A375 (cell line): ENCODE measurements around the gene TSPY9. TPM values are rescaled to one million over a fixed set of nuclear protein-coding genes. Genes with fewer than 3 reads are reported as not detected.

Experiments used
- total RNA-seq: library from RNA; depleted of rRNA; stranded (reverse); fragments of >200 nt; shearing (Covaris generic); gene quantifications from 2 replicates; pipeline ENCODE4 v1.2.3, GENCODE V29; 2014; rRNA removed

TSPY9 gene, protein sequence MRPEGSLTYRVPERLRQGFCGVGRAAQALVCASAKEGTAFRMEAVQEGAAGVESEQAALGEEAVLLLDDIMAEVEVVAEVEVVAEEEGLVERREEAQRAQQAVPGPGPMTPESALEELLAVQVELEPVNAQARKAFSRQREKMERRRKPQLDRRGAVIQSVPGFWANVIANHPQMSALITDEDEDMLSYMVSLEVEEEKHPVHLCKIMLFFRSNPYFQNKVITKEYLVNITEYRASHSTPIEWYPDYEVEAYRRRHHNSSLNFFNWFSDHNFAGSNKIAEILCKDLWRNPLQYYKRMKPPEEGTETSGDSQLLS
- not detected in 2 replicates for total RNA-seq

DNA sequence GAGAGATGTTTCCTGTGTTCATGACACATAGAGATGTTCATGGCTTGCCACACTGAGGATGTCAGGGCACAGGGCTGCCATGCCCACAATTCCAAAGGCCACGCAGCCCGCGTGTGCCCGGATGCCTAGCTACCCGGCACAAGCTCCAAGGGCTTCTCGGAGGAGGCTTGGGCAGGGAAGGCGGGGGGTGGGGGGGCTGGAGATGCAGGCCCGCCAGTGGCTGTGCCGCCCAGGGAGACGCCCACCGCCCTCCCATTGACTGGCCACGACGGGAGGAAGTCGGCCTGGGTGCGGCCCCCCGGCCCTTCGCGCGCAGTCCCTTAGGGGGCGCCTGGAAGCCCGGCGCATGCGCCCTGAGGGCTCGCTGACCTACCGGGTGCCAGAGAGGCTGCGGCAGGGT, at the start of gene TSPY9:
Gene TSPY9 (plus strand): TSS at position 301 of the 400 bp plus-strand sequence. CDS start 46 bp downstream, at position 347.

DNA sequence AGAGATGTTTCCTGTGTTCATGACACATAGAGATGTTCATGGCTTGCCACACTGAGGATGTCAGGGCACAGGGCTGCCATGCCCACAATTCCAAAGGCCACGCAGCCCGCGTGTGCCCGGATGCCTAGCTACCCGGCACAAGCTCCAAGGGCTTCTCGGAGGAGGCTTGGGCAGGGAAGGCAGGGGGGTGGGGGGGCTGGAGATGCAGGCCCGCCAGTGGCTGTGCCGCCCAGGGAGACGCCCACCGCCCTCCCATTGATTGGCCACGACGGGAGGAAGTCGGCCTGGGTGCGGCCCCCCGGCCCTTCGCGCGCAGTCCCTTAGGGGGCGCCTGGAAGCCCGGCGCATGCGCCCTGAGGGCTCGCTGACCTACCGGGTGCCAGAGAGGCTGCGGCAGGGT, 20.4 kb upstream of the TSPY9 start, which contains the start of gene TSPY1:
Gene TSPY1 (plus strand): TSS at position 301 of the 400 bp plus-strand sequence. CDS start 46 bp downstream, at position 347.

DNA sequence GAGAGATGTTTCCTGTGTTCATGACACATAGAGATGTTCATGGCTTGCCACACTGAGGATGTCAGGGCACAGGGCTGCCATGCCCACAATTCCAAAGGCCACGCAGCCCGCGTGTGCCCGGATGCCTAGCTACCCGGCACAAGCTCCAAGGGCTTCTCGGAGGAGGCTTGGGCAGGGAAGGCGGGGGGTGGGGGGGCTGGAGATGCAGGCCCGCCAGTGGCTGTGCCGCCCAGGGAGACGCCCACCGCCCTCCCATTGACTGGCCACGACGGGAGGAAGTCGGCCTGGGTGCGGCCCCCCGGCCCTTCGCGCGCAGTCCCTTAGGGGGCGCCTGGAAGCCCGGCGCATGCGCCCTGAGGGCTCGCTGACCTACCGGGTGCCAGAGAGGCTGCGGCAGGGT, 40.5 kb downstream of the TSPY9 start, which contains the start of gene TSPY10:
Gene TSPY10 (plus strand): TSS at position 301 of the 400 bp plus-strand sequence. CDS start 46 bp downstream, at position 347.

Other genes with a start within 250 kb of the TSPY9 start
- not detected in 2 replicates for gene TSPY4, start 149.8 kb upstream of the TSPY9 start, total RNA-seq
- not detected in 2 replicates for gene TSPY8, start 129.5 kb upstream of the TSPY9 start, total RNA-seq
- gene TSPY3, start 88.8 kb upstream of the TSPY9 start, total RNA-seq, result not detected in 2 replicates
- gene TSPY1, start 20.3 kb upstream of the TSPY9 start, total RNA-seq, result not detected in 2 replicates
- gene TSPY10, start 40.6 kb downstream of the TSPY9 start, total RNA-seq, result not detected in 2 replicates